Uterus (tissue), 4 donors: ENCODE results near the gene NUDT21. TPM values are rescaled to one million over a fixed set of nuclear protein-coding genes. Genes with fewer than 3 reads are reported as not detected.

ENCODE experiments used
- DNase-seq, 2 donors: peaks; one replicate each; pipeline ENCODE4 v3.0.0-alpha.2; 2019 to 2020
- H3K27ac ChIP-seq, 2 donors: fragments of 200-600 bp; sonication (generic); 1 replicate in 1 of 2; 2 replicates in 1 of 2; pipeline ENCODE4 v1.5.1; 2016 to 2018
- H3K27me3 ChIP-seq, 2 donors: fragments of 200-600 bp; sonication (generic); one replicate each; pipeline ENCODE4 v1.5.1; 2018 to 2019; ENCODE audit warnings: control low read depth in 1 of 2
- H3K36me3 ChIP-seq, 2 donors: fragments of 200-600 bp; sonication (generic); one replicate each; pipeline ENCODE4 v1.5.1; 2019; ENCODE audit warnings: control low read depth in 1 of 2
- H3K4me1 ChIP-seq, 2 donors: fragments of 200-600 bp; sonication (generic); one replicate each; pipeline ENCODE4 v1.5.1; 2018 to 2019; ENCODE audit warnings: control low read depth in 1 of 2
- H3K4me3 ChIP-seq, 2 donors: fragments of 200-600 bp; sonication (generic); 1 replicate in 1 of 2; 2 replicates in 1 of 2; pipeline ENCODE4 v1.5.1; 2018 to 2019; ENCODE audit warnings: mild to moderate bottlenecking in 1 of 2
- H3K9me3 ChIP-seq, 2 donors: fragments of 200-600 bp; sonication (generic); one replicate each; pipeline ENCODE4 v1.5.1; 2019; ENCODE audit warnings: control low read depth in 1 of 2
- CTCF ChIP-seq, 4 experiments: fragments of 200-600 bp in 2 of 4; fragments of 450-650 bp in 2 of 4; sonication (generic) in 2 of 4; IDR thresholded peaks; one replicate each; pipeline ENCODE4 v1.5.1; 2016 to 2019; ENCODE audit warnings: antibody characterized with exemption in 4 of 4, mild to moderate bottlenecking in 2 of 4, moderate library complexity in 1 of 4
- POLR2A ChIP-seq, 2 donors: fragments of 450-650 bp; IDR thresholded peaks; one replicate each; pipeline ENCODE4 v1.6.1; 2016; ENCODE audit warnings: antibody characterized with exemption in 2 of 2, mild to moderate bottlenecking in 1 of 2, moderate library complexity in 1 of 2
- intact Hi-C: fragments of 100-400 bp; cut with DNase I; formaldehyde crosslinking; loops from one replicate; pipeline ENCODE4 v1.15.1; 2023; ENCODE audit warnings: low total_unique reads
- total RNA-seq, 4 donors: library from RNA; depleted of rRNA in 3 of 4; stranded (reverse); fragments of >200 nt in 3 of 4; gene quantifications; one replicate each; pipeline versions ENCODE4 v1.1.0 to v1.2.4, GENCODE V29; 2014 to 2023
- donor health status: DM: yes; HTN: yes; CAD: no.

Gene NUDT21
- total RNA-seq, 4 donors from 2014 or later: 23.1 to 184 (median 89.2) TPM

GRCh38 chr16:56450275-56450985, 702 bp downstream of the NUDT21 start:
- H3K4me1 ChIP-seq: peaks cover 10 to 14% of the 10 kb centered on the region in 2 donors
- no peak for DNase-seq

GRCh38 chr16:56448005-56448404, 3.1 kb downstream of the NUDT21 start:
- intact Hi-C loops: no loop called here

More at GRCh38 chr16:56450275-56450985, 702 bp downstream of the NUDT21 start:
- Histone ChIP-seq H3K9me3 (no peaks in the 10 kb centered on the region), H3K27ac (peak overlapping the region; percentile 57 to 74), H3K27me3 (no peaks in the 10 kb centered on the region), H3K36me3 (no peaks in the 10 kb centered on the region), H3K4me3 (peak overlapping the region; percentile 87 to 98)
- intact Hi-C loops: no loop called here
- TF ChIP-seq POLR2A (IDR thresholded peaks at IDR 0.05): no peak
- TF ChIP-seq CTCF (IDR thresholded peaks at IDR 0.05): no peak

DNA sequence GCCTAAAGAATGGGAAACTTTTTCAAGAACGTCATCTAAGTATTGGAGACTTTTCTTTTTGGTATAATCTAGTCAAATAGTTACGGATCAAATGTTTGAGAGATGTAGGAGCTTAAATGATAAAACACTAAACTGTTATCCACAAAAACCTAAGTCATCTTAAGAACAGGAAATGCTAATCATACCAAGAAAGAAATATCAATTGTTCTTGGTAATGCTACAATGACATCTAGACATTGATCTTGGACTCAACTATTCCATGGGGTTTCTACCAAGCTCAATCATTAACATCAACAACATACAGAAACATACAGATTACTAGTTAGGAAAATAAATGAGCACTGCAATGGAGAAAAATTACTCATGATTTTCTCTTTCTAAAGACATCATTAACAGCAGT, 3.8 kb downstream of the NUDT21 start:
- DNase-seq: no peak
- Histone ChIP-seq H3K9me3 (no peaks in the 10 kb centered on the region), H3K4me3 (no peak overlapping the region), H3K27ac (no peak overlapping the region), H3K36me3 (no peaks in the 10 kb centered on the region), H3K27me3 (no peaks in the 10 kb centered on the region), H3K4me1 (peaks cover 7 to 10% of the 10 kb centered on the region in 2 donors)
- intact Hi-C loops: no loop called here
- TF ChIP-seq CTCF (IDR thresholded peaks at IDR 0.05) (no peak), POLR2A (IDR thresholded peaks at IDR 0.05) (no peak)

More at GRCh38 chr16:56448005-56448404, 3.1 kb downstream of the NUDT21 start:
- no peak overlapping the region for H3K27ac ChIP-seq
- no peak for DNase-seq
- peaks cover 10% of the 10 kb centered on the region in 2 donors for H3K4me1 ChIP-seq
- no peak for TF ChIP-seq POLR2A (IDR thresholded peaks at IDR 0.05)
- no peak for TF ChIP-seq CTCF (IDR thresholded peaks at IDR 0.05)
- no peaks in the 10 kb centered on the region for H3K9me3 ChIP-seq
- no peaks in the 10 kb centered on the region for H3K36me3 ChIP-seq
- H3K27me3 ChIP-seq: no peaks in the 10 kb centered on the region
- H3K4me3 ChIP-seq: no peak overlapping the region

DNA sequence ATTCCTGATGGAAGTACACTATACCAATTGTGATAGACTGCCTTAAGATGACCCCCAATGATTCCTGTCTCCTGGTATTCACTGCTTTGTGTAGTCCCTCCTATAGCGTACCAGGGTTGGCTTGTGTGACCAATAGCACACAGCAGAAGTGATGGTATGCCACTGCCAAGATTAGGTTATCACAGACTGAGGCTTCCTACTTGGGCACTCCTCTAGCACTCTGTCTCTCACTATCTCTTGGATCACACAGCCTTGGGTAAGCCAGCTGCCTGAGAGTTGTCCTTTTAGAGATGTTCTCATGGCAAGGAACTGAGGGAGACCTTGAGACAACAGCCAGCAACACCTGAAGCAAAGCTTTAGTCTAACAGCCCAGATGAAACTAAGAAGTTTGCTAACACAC, 13.1 kb downstream of the NUDT21 start:
- H3K36me3 ChIP-seq: no peaks in the 10 kb centered on the region

More for the DNA sequence above, 13.1 kb downstream of the NUDT21 start:
- H3K27ac ChIP-seq: no peak overlapping the region
- no peak for TF ChIP-seq POLR2A (IDR thresholded peaks at IDR 0.05)
- TF ChIP-seq CTCF (IDR thresholded peaks at IDR 0.05): no peak
- no peak for DNase-seq
- intact Hi-C loops: no loop called here
- H3K27me3 ChIP-seq: no peaks in the 10 kb centered on the region
- H3K4me3 ChIP-seq: no peak overlapping the region
- H3K4me1 ChIP-seq: no peaks in the 10 kb centered on the region
- no peaks in the 10 kb centered on the region for H3K9me3 ChIP-seq
